Nephron (organoid): ENCODE results near the gene SPRN.
"Not testable (repeated sequence)": the region's sequence is repeated elsewhere in the genome, so short reads cannot be mapped to it uniquely, and the experiment has no call there.

Source experiments
- H3K27ac Mint-ChIP-seq, 3 experiments: 2 replicates each; pipeline ENCODE4 v1.8.0; 2020; ENCODE audit warnings: mixed read lengths in 3 of 3, mild to moderate bottlenecking in 2 of 3, moderate library complexity in 1 of 3
- H3K27me3 Mint-ChIP-seq: 2 replicates; pipeline ENCODE4 v1.8.0; 2021; ENCODE audit warnings: low read depth, mild to moderate bottlenecking, moderate library complexity, mixed read lengths
- H3K36me3 Mint-ChIP-seq: 2 replicates; pipeline ENCODE4 v1.8.0; 2020; ENCODE audit warnings: low read depth, mixed read lengths
- H3K4me1 Mint-ChIP-seq: 2 replicates; pipeline ENCODE4 v1.8.0; 2020; ENCODE audit warnings: mixed read lengths
- H3K4me3 Mint-ChIP-seq, 3 experiments: 2 replicates each; pipeline ENCODE4 v1.8.0; 2020; ENCODE audit warnings: mild to moderate bottlenecking in 3 of 3, mixed read lengths in 3 of 3, moderate library complexity in 2 of 3
- H3K9me3 Mint-ChIP-seq: 2 replicates; pipeline ENCODE4 v1.8.0; 2020; ENCODE audit warnings: mixed read lengths
- TF ChIP-seq, protein P1 (sequence below), 3 experiments: fragments of 200-600 bp; sonication (generic); IDR thresholded peaks; one replicate each; pipeline ENCODE4 v1.5.0; 2021; ENCODE audit warnings: antibody characterized with exemption in 3 of 3; ENCODE audit not compliant: unreplicated experiment in 3 of 3

Gene SPRN, protein sequence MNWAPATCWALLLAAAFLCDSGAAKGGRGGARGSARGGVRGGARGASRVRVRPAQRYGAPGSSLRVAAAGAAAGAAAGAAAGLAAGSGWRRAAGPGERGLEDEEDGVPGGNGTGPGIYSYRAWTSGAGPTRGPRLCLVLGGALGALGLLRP

DNA sequence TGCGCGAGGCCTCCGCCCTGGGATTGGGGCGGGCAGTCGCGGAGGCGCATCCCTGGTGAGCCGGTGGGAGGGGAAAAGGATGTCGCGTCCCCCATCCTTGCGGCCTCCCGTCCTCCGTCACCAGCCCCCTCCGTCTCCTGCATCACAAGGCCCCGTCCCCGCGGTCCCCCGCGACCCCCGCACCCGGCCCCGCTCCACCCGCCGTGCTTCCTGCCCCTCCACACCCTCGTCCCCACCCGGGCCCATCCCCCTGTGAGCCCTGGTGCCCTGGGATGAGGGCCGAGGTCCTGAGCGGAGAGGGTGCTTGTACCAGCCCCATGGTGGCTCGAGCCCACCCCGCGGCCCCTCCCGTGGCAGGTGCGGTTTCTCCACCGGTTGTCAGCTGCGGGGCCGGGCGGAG, at the start of gene SPRN:
SPRN (minus strand) TSS at position 25 of the 400 bp plus-strand sequence. CDS start 944 bp downstream, outside the sequence.
- H3K27ac Mint-ChIP-seq, H3K4me1 Mint-ChIP-seq, H3K27me3 Mint-ChIP-seq, H3K36me3 Mint-ChIP-seq, H3K9me3 Mint-ChIP-seq: not testable (repeated sequence)
- peak within 1 kb of the TSS; percentile 60 to 73 (median 65) for H3K4me3 Mint-ChIP-seq

DNA sequence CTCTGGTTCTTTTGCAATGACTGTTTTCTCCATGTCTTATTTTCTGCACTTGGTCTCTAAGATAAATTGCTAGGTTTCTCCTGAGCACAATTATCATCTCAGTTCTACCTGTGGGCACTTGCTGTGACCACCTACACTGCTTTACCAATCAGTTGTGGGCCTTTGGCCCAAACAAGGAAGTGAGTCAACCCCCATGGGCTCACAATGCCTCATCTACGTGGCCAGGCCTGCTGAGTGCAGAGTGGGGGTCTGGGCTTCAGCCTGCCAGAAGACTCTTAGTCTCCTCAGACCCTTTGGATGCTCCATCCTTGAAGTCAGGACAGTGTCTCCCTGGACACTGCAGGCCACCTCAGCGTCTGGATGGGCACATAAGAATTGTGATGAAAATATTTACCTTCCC, 49.6 kb upstream of the SPRN start:
- H3K4me1 Mint-ChIP-seq, result no peaks in the 10 kb centered on the region
- H3K36me3 Mint-ChIP-seq, result peaks cover 4% of the 10 kb centered on the region
- no peaks in the 10 kb centered on the region for H3K27me3 Mint-ChIP-seq
- peaks cover 32% of the 10 kb centered on the region for H3K9me3 Mint-ChIP-seq
- no peak overlapping the region for H3K27ac Mint-ChIP-seq
- TF ChIP-seq, protein P1, sequence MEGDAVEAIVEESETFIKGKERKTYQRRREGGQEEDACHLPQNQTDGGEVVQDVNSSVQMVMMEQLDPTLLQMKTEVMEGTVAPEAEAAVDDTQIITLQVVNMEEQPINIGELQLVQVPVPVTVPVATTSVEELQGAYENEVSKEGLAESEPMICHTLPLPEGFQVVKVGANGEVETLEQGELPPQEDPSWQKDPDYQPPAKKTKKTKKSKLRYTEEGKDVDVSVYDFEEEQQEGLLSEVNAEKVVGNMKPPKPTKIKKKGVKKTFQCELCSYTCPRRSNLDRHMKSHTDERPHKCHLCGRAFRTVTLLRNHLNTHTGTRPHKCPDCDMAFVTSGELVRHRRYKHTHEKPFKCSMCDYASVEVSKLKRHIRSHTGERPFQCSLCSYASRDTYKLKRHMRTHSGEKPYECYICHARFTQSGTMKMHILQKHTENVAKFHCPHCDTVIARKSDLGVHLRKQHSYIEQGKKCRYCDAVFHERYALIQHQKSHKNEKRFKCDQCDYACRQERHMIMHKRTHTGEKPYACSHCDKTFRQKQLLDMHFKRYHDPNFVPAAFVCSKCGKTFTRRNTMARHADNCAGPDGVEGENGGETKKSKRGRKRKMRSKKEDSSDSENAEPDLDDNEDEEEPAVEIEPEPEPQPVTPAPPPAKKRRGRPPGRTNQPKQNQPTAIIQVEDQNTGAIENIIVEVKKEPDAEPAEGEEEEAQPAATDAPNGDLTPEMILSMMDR (IDR thresholded peaks at IDR 0.05; ENCODE audit: unreplicated experiment in 3 of 3), result no peak
- H3K4me3 Mint-ChIP-seq, result no peak overlapping the region

DNA sequence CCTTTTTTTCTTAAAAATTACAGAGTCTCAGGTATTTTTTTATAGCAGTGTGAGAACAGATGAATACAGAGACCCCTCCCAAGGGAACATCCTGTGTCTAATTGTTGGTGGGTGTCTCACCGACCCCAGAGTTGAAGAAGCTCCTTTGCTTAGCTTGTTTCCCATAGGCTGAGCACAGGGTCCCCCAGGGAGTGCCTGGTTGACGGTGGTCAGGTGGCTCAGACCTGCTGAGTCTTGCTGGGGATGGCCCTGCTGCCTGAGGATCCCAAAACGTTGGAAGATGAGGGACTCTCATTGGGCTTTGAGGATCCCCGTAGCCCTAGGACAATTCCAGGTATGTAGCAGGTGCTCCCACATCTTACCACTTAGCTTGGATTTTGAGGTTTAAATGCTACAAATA, 48.8 kb upstream of the SPRN start:
- no peak overlapping the region for H3K4me3 Mint-ChIP-seq
- no peaks in the 10 kb centered on the region for H3K27me3 Mint-ChIP-seq
- peaks cover 34% of the 10 kb centered on the region for H3K9me3 Mint-ChIP-seq
- H3K36me3 Mint-ChIP-seq, result peaks cover 4% of the 10 kb centered on the region
- no peak overlapping the region for H3K27ac Mint-ChIP-seq
- no peaks in the 10 kb centered on the region for H3K4me1 Mint-ChIP-seq
- TF ChIP-seq, protein P1 (IDR thresholded peaks at IDR 0.05; ENCODE audit: unreplicated experiment in 3 of 3), result no peak

DNA sequence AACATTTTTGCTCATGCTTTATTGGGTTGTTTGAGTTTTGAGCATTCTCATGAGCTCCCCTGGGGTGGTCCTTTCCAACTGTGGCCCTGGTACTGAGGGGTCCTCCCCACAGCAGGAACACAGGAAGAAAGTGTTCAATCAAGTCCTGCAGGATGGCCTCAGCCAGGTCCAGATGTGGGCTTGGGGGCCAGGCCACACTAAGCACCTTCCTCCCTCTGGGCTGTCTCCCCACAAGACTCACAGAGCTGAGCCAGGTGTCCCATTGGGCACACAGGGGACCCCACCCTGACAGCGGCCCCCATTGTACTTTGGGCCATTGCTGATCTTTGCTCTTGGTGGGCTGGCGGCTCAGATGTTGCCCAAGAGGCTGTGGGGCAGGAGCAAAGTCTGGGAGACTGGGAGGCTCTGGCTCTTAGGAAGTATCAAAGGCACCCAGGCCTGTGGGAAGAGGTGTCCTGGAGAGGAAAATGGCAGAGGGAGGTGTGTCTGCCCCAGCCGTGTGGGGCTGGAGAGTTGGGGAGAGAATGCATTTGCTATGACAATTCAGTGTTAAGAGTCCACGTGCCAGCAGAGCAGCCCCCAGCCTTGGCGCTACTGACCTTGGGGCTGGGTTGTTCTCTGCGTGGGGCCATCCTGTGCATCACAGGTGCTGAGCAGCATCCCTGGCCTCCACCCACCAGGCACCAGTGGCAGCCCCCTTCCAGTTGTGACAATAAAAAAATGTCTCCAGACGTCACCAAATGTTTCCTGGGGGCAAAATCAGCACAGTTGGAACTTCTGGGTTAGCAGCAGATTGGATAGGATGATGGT, 47.1 kb upstream of the SPRN start:
- Mint-ChIP-seq H3K27me3 (no peaks in the 10 kb centered on the region), H3K9me3 (peaks cover 47% of the 10 kb centered on the region), H3K27ac (no peak overlapping the region), H3K4me1 (no peaks in the 10 kb centered on the region), H3K4me3 (no peak overlapping the region), H3K36me3 (peaks cover 13% of the 10 kb centered on the region)
- TF ChIP-seq, protein P1 (IDR thresholded peaks at IDR 0.05; ENCODE audit: unreplicated experiment in 3 of 3), result no peak

DNA sequence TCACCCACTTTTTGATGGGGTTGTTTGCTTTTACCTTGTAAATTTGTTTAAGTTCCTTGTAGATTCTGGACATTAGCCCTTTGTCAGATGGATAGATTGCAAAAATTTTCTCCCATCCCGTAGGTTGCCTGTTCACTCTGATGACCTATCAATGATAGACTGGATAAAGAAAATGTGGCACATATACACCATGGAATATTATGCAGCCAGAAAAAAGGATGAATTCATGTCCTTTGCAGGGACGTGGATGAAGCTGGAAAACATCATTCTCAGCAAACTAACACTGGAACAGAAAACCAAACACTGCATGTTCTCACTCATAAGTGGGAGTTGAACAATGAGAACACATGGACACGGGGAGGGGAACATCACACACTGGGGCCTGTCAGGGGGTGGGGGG, 44.8 kb upstream of the SPRN start:
- not testable (repeated sequence) for H3K4me3 Mint-ChIP-seq, H3K27ac Mint-ChIP-seq, H3K27me3 Mint-ChIP-seq, H3K4me1 Mint-ChIP-seq
- peaks cover 16% of the 10 kb centered on the region for H3K36me3 Mint-ChIP-seq
- H3K9me3 Mint-ChIP-seq, result peaks cover 45% of the 10 kb centered on the region

DNA sequence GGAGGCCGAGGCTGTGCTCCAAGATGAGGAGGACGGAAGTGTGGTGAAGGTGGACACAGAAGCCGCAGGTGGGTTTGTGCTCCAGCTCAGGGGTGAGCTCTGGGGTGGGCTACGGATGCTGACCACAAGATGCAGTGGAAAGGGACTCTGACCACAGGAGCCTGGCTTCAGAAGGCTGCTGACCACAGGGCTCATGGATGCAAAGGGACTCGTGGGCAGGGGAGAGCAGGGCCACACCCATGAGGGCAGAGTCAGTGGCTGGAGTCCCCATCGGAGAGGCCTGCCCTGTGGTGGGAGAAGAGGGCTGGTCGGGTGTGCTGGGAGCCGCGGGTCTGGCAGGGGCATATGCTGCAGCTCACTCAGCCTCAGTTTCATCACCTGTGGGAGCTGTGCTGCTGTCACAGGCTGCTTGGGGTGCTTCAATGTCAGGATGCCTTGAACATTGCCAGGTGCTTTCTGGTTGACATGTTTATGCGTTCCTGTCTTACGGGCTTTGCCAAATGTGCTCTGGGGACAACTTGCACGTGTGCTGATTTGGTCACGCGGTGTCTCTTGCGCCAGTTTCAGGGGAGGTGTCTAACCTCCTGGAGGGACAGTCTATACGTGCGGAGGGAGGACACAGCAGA, 43.0 kb upstream of the SPRN start:
- Mint-ChIP-seq H3K36me3 (peaks cover 12% of the 10 kb centered on the region), H3K4me3 (no peak overlapping the region), H3K4me1 (no peaks in the 10 kb centered on the region), H3K27ac (no peak overlapping the region), H3K27me3 (no peaks in the 10 kb centered on the region), H3K9me3 (peaks cover 48% of the 10 kb centered on the region)
- TF ChIP-seq, protein P1 (IDR thresholded peaks at IDR 0.05; ENCODE audit: unreplicated experiment in 3 of 3), result no peak
